ENCODE data around the gene ORC6. TPM values are rescaled to one million over a fixed set of nuclear protein-coding genes. Genes with fewer than 3 reads are reported as not detected.

Gene ORC6
- total and polyA plus RNA-seq, 9 of the 15 experiments (the other 6 are each of a cell fraction or from before 2014, with no cell fraction given): 18.7 to 71.4 (median 47.0) TPM

GRCh38 chr16:46696957-46697356, 7.5 kb downstream of the ORC6 start (continued):
- no peak for TF ChIP-seq ZNF197 (CRISPR knock-in tag; IDR thresholded peaks at IDR 0.05; ENCODE audit: low read depth)

GRCh38 chr16:46700048-46700447, 10.6 kb downstream of the ORC6 start:
- Histone ChIP-seq H3K36me3 (ENCODE audit: control insufficient read depth, insufficient read depth, low read length) (peaks cover 48% of the 10 kb centered on the region), H3K9ac (ENCODE audit: insufficient read depth in 1 of 2, low read depth in 2 of 2, low read length in 2 of 2) (no peak overlapping the region)

More at GRCh38 chr16:46700048-46700447, 10.6 kb downstream of the ORC6 start:
- in situ Hi-C loops (cut with MboI) (no loop called here), intact Hi-C loops (cut with micrococcal nuclease) (no loop called here)
- H3K4me1 ChIP-seq (replicated peaks in 1 of 2; ENCODE audit: control insufficient read depth in 2 of 2, insufficient read depth in 2 of 2, low read length in 2 of 2): no peaks in the 10 kb centered on the region
- ATAC-seq: no peak; the same call in 2 of the 3 replicates
- no peaks in the 10 kb centered on the region for H3K79me2 ChIP-seq (ENCODE audit: control insufficient read depth, insufficient read depth, low read length)
- no peak overlapping the region for H3K4me2 ChIP-seq (ENCODE audit: insufficient read depth, low read length)
- no peak overlapping the region for H2AFZ ChIP-seq (ENCODE audit: low read depth, low read length)
- peaks cover 2% of the 10 kb centered on the region for H3K9me1 ChIP-seq (ENCODE audit: control insufficient read depth, insufficient read depth, low read length)
- POLR2A ChIA-PET: interaction anchor here (0.8 to 2.1 kb wide), 6 partner anchors 10 to 129 kb away, joined by 3 to 9 read pairs (median 3); partner anchors contain the start of genes ORC6 and VPS35
- H3K27me3 ChIP-seq (ENCODE audit: control insufficient read depth in 2 of 2, insufficient read depth in 2 of 2, low read length in 2 of 2): no peaks in the 10 kb centered on the region
- DNase-seq (ENCODE audit: extremely low read depth in 1 of 4, low spot score in 3 of 4): no peak
- CTCF ChIA-PET (ENCODE audit: low intra/inter-chr PET ratio): no interaction called here
- no peaks in the 10 kb centered on the region for H3K9me3 ChIP-seq (replicated peaks; ENCODE audit: control insufficient read depth, insufficient read depth, low read depth, low read length)
- WGBS (ENCODE audit: insufficient coverage, low coverage, missing lambda C conversion rate): 88% methylated on average over 3 of the region's 3 CpGs
- H4K20me1 ChIP-seq (replicated peaks; ENCODE audit: control insufficient read depth, insufficient read depth, low read length): no peaks in the 10 kb centered on the region
- no peak for FAIRE-seq
- BruUV-seq (replicated peaks): no TSS peak
- no peak overlapping the region for H3K4me3 ChIP-seq
- TF ChIP-seq DPF2 (IDR thresholded peaks at IDR 0.05) (no peak), HDAC3 (IDR thresholded peaks at IDR 0.05; ENCODE audit: borderline replicate concordance, partially characterized antibody) (no peak), ZKSCAN3 (CRISPR knock-in tag; IDR thresholded peaks at IDR 0.05) (no peak), ILK (tag; IDR thresholded peaks at IDR 0.05; ENCODE audit: borderline replicate concordance, low read depth) (no peak), ZNF324 (CRISPR knock-in tag; IDR thresholded peaks at IDR 0.05) (no peak), BRD4 (IDR thresholded peaks at IDR 0.05) (no peak), MLLT1 (IDR thresholded peaks at IDR 0.05) (no peak), AFF4 (CRISPR knock-in tag; IDR thresholded peaks at IDR 0.05) (no peak), NUFIP1 (IDR thresholded peaks at IDR 0.05; ENCODE audit: partially characterized antibody) (no peak), ZNF79 (CRISPR knock-in tag; IDR thresholded peaks at IDR 0.05; ENCODE audit: low read depth) (no peak)
- H3K27ac ChIP-seq (ENCODE audit: extremely low read depth, low read depth, low read length): no peak overlapping the region
